Measurements from ENCODE around the gene NUBP1.

DNA sequence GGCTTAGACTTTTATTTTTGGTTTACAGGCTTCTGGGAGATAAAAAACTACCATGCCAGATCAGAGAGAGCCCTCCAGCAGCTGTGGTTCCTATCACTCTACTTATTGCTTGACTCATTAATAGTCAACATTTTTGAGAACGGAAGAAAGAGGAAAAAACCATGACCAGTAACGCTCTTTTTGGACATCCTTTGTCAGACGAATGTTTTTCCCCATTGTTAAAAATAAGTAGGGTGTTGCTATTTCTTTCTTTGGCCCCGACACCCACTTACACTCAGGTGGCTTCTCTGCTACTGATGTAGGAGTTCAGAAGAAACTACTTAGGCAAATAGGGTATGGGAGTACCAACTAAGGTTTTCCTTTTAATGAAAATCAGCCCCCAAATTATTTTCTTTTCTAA lies 47.4 kb downstream of the NUBP1 start:
- TF ChIP-seq, protein P1, sequence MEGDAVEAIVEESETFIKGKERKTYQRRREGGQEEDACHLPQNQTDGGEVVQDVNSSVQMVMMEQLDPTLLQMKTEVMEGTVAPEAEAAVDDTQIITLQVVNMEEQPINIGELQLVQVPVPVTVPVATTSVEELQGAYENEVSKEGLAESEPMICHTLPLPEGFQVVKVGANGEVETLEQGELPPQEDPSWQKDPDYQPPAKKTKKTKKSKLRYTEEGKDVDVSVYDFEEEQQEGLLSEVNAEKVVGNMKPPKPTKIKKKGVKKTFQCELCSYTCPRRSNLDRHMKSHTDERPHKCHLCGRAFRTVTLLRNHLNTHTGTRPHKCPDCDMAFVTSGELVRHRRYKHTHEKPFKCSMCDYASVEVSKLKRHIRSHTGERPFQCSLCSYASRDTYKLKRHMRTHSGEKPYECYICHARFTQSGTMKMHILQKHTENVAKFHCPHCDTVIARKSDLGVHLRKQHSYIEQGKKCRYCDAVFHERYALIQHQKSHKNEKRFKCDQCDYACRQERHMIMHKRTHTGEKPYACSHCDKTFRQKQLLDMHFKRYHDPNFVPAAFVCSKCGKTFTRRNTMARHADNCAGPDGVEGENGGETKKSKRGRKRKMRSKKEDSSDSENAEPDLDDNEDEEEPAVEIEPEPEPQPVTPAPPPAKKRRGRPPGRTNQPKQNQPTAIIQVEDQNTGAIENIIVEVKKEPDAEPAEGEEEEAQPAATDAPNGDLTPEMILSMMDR (conservative IDR thresholded peaks at IDR 0.05; ENCODE audit: low read depth, low read length) = no peak
- no peak for TF ChIP-seq EZH2 (IDR thresholded peaks at IDR 0.05; ENCODE audit: low read length, unreplicated experiment)

All from PC-3 (cell line).